SK-N-SH (cell line): ENCODE data around the gene ASIC2. TPM values are rescaled to one million over a fixed set of nuclear protein-coding genes. Genes with fewer than 3 reads are reported as not detected.
A peak's percentile ranks its signal among the peaks of the same experiment; 100 is the strongest.

Experiments
- CTCF ChIA-PET: fragments of 300-600, 350-600 bp; formaldehyde crosslinking; extraction: SDS; loops from one replicate; lab custom pipeline; 2021; lab: Yijun Ruan, JAX
- POLR2A ChIA-PET: fragments of 350-600 bp; sonication (Branson Sonifier 250); formaldehyde crosslinking; extraction: SDS; loops from one replicate; lab custom pipeline; 2020; ENCODE audit warnings: antibody characterized with exemption, inconsistent platforms; lab: Yijun Ruan, JAX
- DNase-seq: peaks from one replicate; pipeline ENCODE4 v3.0.0; 2012
- H2AFZ ChIP-seq: fragments of 200-600 bp; sonication (generic); 2 replicates; pipeline ENCODE4 v1.8.1; 2016; ENCODE audit warnings: antibody characterized with exemption, mild to moderate bottlenecking, low read depth
- H3F3A ChIP-seq: fragments of 200-600 bp; sonication (generic); replicated peaks from 2 replicates; pipeline ENCODE3; 2016; ENCODE audit warnings: antibody characterized with exemption, mild to moderate bottlenecking; ENCODE audit not compliant: insufficient read depth
- H3K27ac ChIP-seq, 2 experiments: fragments of 200-500 bp in 1 of 2; fragments of 200-600 bp in 1 of 2; sonication (Bioruptor generic) in 1 of 2; sonication (generic), shearing (Covaris generic) in 1 of 2; 2 replicates each; pipeline versions ENCODE4 v1.5.1 to v1.6.1; 2014 to 2016; ENCODE audit warnings: low read depth in 2 of 2, inconsistent platforms in 1 of 2, low read length in 1 of 2, mild to moderate bottlenecking in 1 of 2, mixed read lengths in 1 of 2
- H3K27me3 ChIP-seq: fragments of 200-600 bp; sonication (generic), shearing (Covaris generic); 2 replicates; pipeline ENCODE4 v1.6.1; 2016; ENCODE audit warnings: mixed run types; ENCODE audit not compliant: insufficient read depth
- H3K36me3 ChIP-seq, 2 experiments: fragments of 200-500 bp in 1 of 2; fragments of 200-600 bp in 1 of 2; sonication (Bioruptor generic) in 1 of 2; sonication (generic) in 1 of 2; replicated peaks in 1 of 2; 2 replicates each; pipeline versions ENCODE3 to v1.5.1; 2014 to 2016; ENCODE audit warnings: low read length in 1 of 2, mild to moderate bottlenecking in 1 of 2; ENCODE audit not compliant: insufficient read depth in 2 of 2, control insufficient read depth in 1 of 2
- H3K4me1 ChIP-seq, 2 experiments: fragments of 200-500 bp in 1 of 2; fragments of 200-600 bp in 1 of 2; sonication (Bioruptor generic) in 1 of 2; sonication (generic), shearing (Covaris generic) in 1 of 2; 2 replicates each; pipeline versions ENCODE4 v1.5.1 to v1.6.1; 2014 to 2016; ENCODE audit warnings: low read depth in 1 of 2, low read length in 1 of 2, mixed run types in 1 of 2; ENCODE audit not compliant: insufficient read depth in 2 of 2, control insufficient read depth in 1 of 2
- H3K4me2 ChIP-seq: fragments of 200-600 bp; sonication (generic), shearing (Covaris generic); 2 replicates; pipeline ENCODE4 v1.6.1; 2017; ENCODE audit warnings: mixed run types
- H3K4me3 ChIP-seq, 2 experiments: fragments of 200-500 bp in 1 of 2; fragments of 200-600 bp in 1 of 2; sonication (Bioruptor generic) in 1 of 2; sonication (generic), shearing (Covaris generic) in 1 of 2; 2 replicates each; pipeline versions ENCODE4 v1.5.1 to v1.8.1; 2014 to 2016; ENCODE audit warnings: low read depth in 2 of 2, inconsistent platforms in 1 of 2, low read length in 1 of 2, mild to moderate bottlenecking in 1 of 2, mixed read lengths in 1 of 2, moderate library complexity in 1 of 2
- H3K79me2 ChIP-seq: fragments of 200-600 bp; sonication (generic); 2 replicates; pipeline ENCODE4 v1.8.1; 2017; ENCODE audit warnings: mild to moderate bottlenecking; ENCODE audit not compliant: insufficient read depth
- H3K9ac ChIP-seq: fragments of 200-600 bp; sonication (generic); 2 replicates; pipeline ENCODE4 v1.6.1; 2017; ENCODE audit warnings: mixed run types
- H3K9me2 ChIP-seq: fragments of 200-600 bp; sonication (generic); 2 replicates; pipeline ENCODE4 v1.6.1; 2017; ENCODE audit warnings: mixed run types
- H3K9me3 ChIP-seq: fragments of 200-600 bp; sonication (generic); 2 replicates; pipeline ENCODE4 v1.6.1; 2017; ENCODE audit warnings: mixed run types, mild to moderate bottlenecking, moderate library complexity
- H4K20me1 ChIP-seq: fragments of 200-600 bp; sonication (generic); 2 replicates; pipeline ENCODE4 v1.6.1; 2017; ENCODE audit warnings: mild to moderate bottlenecking, mixed run types; ENCODE audit not compliant: insufficient read depth
- CHD2 ChIP-seq: fragments of 150-350 bp; IDR thresholded peaks from 2 replicates; pipeline ENCODE4 v1.6.1; 2018; ENCODE audit warnings: low read length; ENCODE audit not compliant: partially characterized antibody
- EP300 ChIP-seq, 2 experiments: IDR thresholded peaks; 2 replicates each; pipeline versions ENCODE4 v1.4.0 to v1.6.1; 2012; ENCODE audit warnings: borderline replicate concordance in 1 of 2, low read depth in 1 of 2, low read length in 1 of 2
- FOXJ3 ChIP-seq: sonication (generic); formaldehyde crosslinking; IDR thresholded peaks from 2 replicates; pipeline ENCODE4 v1.5.1; 2020; ENCODE audit warnings: mild to moderate bottlenecking, missing genetic modification reagents
- FOXM1 ChIP-seq: IDR thresholded peaks from 2 replicates; pipeline ENCODE4 v1.4.0; 2012; ENCODE audit warnings: low read depth, mild to moderate bottlenecking
- GATA2 ChIP-seq: sonication (generic); formaldehyde crosslinking; IDR thresholded peaks from 2 replicates; pipeline ENCODE4 v1.5.0; 2020; ENCODE audit warnings: mild to moderate bottlenecking, missing genetic modification reagents
- JUND ChIP-seq: IDR thresholded peaks from 2 replicates; pipeline ENCODE4 v1.4.0; 2012
- MEF2A ChIP-seq: IDR thresholded peaks from 2 replicates; pipeline ENCODE4 v1.4.0; 2012; ENCODE audit warnings: low read depth, borderline replicate concordance
- NRF1 ChIP-seq: IDR thresholded peaks from 2 replicates; pipeline ENCODE4 v1.6.1; 2012; ENCODE audit warnings: low read depth, mild to moderate bottlenecking, low read length
- PBX3 ChIP-seq: IDR thresholded peaks from 2 replicates; pipeline ENCODE4; 2012
- RAD21 ChIP-seq: IDR thresholded peaks from 2 replicates; pipeline ENCODE4 v1.6.1; 2012; ENCODE audit warnings: mild to moderate bottlenecking, low read length
- REST ChIP-seq: IDR thresholded peaks from 2 replicates; pipeline ENCODE4 v1.6.1; 2012; ENCODE audit warnings: mild to moderate bottlenecking, low read depth, low read length, moderate library complexity
- RXRA ChIP-seq: IDR thresholded peaks from 2 replicates; pipeline ENCODE4 v1.4.0; 2012; ENCODE audit warnings: low read depth, mild to moderate bottlenecking, borderline replicate concordance
- SIN3A ChIP-seq: IDR thresholded peaks from 2 replicates; pipeline ENCODE4 v1.6.1; 2012; ENCODE audit warnings: low read depth, mild to moderate bottlenecking, low read length, moderate library complexity, borderline replicate concordance
- USF1 ChIP-seq: IDR thresholded peaks from 2 replicates; pipeline ENCODE4 v1.4.0; 2012; ENCODE audit warnings: low read depth, borderline replicate concordance
- USF2 ChIP-seq: fragments of 150-350 bp; IDR thresholded peaks from 2 replicates; pipeline ENCODE4 v1.6.1; 2017; ENCODE audit warnings: antibody characterized with exemption, low read length, low read depth, borderline replicate concordance
- WGBS: methylation state at CpG from one replicate; pipeline ENCODE4 v1.1.6; 2017; ENCODE audit warnings: low lambda C conversion rate; 5-methylcytosine and 5-hydroxymethylcytosine counted together
- polyA plus RNA-seq, 3 experiments: library from polyadenylated mRNA; depleted of rRNA; stranded (reverse); fragments of >200 nt; gene quantifications; 2 replicates each; pipeline ENCODE4 v1.2.3, GENCODE V29; 2012

The ASIC2 gene
- polyA plus RNA-seq, 1 of the 3 experiments (the other 2 are of a cell fraction), result 0.08 TPM

GRCh38 chr17:33234930-33235685, 58.0 kb downstream of the ASIC2 start (continued):
- TF ChIP-seq USF2 (no peak), USF1 (no peak), JUND (peak; percentile 90), GATA2 (CRISPR knock-in tag) (no peak), PBX3 (peak; percentile 62), MEF2A (no peak), CHD2 (no peak), EP300 (IDR thresholded peaks at IDR 0.05; ENCODE audit: borderline replicate concordance in 1 of 2, low read depth in 1 of 2, low read length in 1 of 2) (peak in 1 of 2 experiments; percentile 74; a peak in 2 of 4 replicates), RAD21 (no peak), NRF1 (no peak), RXRA (peak; percentile 58; the same call in 1 of the 2 replicates), SIN3A (no peak), REST (no peak)

- Histone ChIP-seq H3K9ac (no peak overlapping the region), H3K9me3 (no peaks in the 10 kb centered on the region), H4K20me1 (no peaks in the 10 kb centered on the region), H3K27ac (peak overlapping the region in 1 of 2 experiments; percentile 66; a peak in 1 of 4 replicates), H3K4me1 (peaks cover 0 to 11% of the 10 kb centered on the region in 2 experiments; a peak in 1 of 4 replicates), H3K9me2 (no peaks in the 10 kb centered on the region), H3F3A (peaks cover 9% of the 10 kb centered on the region), H3K4me2 (no peak overlapping the region), H3K79me2 (no peaks in the 10 kb centered on the region), H3K4me3 (no peak overlapping the region), H2AFZ (no peak overlapping the region), H3K36me3 (no peaks in the 10 kb centered on the region), H3K27me3 (no peaks in the 10 kb centered on the region)
- WGBS, result 83% methylated on average over 4 of the region's 4 CpGs
- ChIA-PET CTCF (no interaction called here), POLR2A (no interaction called here)
- TF ChIP-seq FOXJ3 (CRISPR knock-in tag) (no peak), GATA2 (CRISPR knock-in tag) (no peak), FOXM1 (no peak), NRF1 (no peak), USF2 (no peak)
- no peak for DNase-seq
These were observed 58.9 kb downstream of the ASIC2 start for GRCh38 chr17:33234233-33234632.
